Right lung (tissue), 5 donors: ENCODE results near the gene ERG28. TPM values are rescaled to one million over a fixed set of nuclear protein-coding genes. Genes with fewer than 3 reads are reported as not detected.

Experiments used
- DNase-seq, 2 donors: peaks; one replicate each; pipeline ENCODE4 v3.0.0-alpha.2; 2013
- polyA plus RNA-seq, 5 donors: library from polyadenylated mRNA; unstranded; fragments of 120-200 nt; gene quantifications; one replicate each; pipeline versions ENCODE4 v1.2.1 to v1.2.3, GENCODE V29; 2013; ENCODE audit warnings: inconsistent platforms in 1 of 5, low replicate concordance in 1 of 5; ENCODE audit not compliant: insufficient read length in 5 of 5, insufficient read depth in 1 of 5

ERG28 gene
- polyA plus RNA-seq, 5 donors, result 26.1 to 31.6 (median 28.3) TPM

DNA sequence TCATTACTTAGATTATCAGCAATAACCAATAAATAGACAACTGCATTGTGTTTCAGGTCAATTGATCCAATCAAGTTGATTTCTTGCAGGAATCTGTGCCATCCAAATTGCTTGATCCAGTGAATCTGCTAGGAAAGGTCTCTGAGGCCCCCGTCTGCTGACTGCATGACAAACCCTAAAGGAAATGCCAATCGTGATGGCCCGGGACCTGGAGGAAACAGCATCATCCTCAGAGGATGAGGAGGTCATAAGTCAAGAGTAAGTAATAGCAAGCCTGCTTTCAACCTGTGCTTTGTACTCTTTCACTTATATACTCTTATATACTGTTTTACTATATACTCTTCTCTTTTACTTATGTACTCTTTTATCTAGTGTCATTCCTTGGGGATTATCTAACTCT is 2.3 kb upstream of the ERG28 start:
- no peak for DNase-seq

GRCh38 chr14:75661499-75661814 is 781 bp upstream of the ERG28 start:
- no peak for DNase-seq

DNA sequence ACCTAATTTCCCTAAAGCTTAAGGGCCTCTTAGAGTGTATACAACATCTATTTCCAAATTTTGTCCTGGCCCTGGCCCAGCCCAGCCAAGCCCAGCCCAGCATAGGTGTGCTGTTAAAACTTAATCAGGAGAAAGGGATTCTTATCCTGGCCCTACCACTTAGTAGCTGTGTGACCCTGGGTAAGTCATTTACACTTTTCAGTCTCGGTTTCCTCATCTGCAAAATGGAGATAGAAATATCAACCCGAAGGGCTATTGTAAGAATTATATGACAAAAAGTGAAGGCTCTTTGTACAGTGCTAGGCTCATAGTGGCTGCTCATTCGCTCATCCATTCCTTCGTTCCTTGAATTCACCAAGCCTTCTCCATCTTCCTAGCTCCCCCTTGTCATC is 442 bp downstream of the ERG28 start:
- no peak for DNase-seq

- no peak for DNase-seq
These were observed 1.7 kb downstream of the ERG28 start for GRCh38 chr14:75658957-75659356.

DNA sequence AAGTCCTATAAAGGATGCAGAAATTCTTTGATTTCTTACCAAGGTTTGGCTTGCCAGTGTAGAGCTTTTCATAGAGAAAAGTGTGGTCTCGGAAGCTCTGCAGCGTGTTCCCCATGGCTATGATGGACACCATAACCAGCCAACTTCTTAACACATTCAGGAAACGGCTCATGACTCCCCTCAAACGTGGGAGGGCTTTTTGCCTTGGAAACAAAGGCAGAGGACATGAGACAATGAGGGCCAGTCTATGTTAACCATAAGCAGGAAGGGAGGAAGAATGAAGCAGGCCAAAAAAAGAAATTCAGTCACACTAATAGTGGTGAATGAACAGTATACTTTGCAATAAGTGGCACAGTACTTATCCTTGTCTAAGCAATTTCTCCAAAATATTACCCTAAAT is 3.3 kb downstream of the ERG28 start:
- DNase-seq, result no peak

DNA sequence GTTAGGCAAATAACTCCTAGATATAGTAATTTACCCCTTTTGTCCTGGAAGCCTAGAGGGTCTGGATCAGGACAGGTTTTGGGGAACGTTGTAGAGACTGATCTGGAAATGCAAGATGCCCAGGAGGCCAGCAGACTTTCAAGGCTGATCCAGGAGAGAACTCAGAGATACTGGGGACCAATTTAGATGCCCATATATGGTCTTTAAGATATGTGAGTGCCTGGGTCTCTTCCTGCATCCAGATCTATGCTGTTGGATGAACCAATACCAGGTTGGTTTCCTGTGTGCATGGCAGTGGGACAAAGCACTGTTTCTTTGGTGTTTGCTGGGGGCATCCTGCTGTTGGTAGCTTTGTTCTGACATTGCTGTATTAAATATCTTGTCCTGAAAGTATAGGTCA is 5.4 kb downstream of the ERG28 start:
- no peak for DNase-seq

- peak; percentile 52 to 66 for DNase-seq
These were observed 6.4 kb downstream of the ERG28 start for GRCh38 chr14:75654127-75654732.

DNA sequence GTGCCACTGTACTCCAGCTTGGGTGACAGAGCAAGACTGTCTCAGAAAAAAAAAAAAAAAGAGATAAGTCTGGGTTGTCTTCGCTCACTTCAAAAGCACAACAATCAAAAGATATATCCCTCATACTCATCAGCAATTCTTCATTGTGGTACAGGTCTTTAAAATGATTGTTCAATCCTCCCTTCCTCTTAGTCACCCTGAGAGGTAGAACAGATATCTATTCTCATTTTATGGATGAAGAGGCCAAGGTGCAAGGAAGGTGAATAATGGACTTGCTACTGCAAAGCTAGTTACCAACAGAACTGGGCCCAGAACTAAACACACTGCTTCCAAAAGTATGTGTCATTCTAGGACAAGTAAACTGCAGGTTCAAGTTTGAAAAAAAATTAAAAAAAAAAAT is 7.1 kb downstream of the ERG28 start:
- no peak for DNase-seq

- no peak for DNase-seq
These were observed 10.2 kb downstream of the ERG28 start for GRCh38 chr14:75650253-75651058.

GRCh38 chr14:75649773-75650172 is 10.9 kb downstream of the ERG28 start:
- DNase-seq, result no peak

- DNase-seq, result no peak
These were observed 11.3 kb downstream of the ERG28 start for GRCh38 chr14:75649337-75649736.

GRCh38 chr14:75648066-75648838 is 12.4 kb downstream of the ERG28 start:
- DNase-seq, result peak; percentile 45 to 69

GRCh38 chr14:75647640-75648039 is 13.0 kb downstream of the ERG28 start:
- DNase-seq, result no peak

- no peak for DNase-seq
These were observed 13.9 kb downstream of the ERG28 start for GRCh38 chr14:75646762-75647161.

- no peak for DNase-seq
These were observed 15.6 kb downstream of the ERG28 start for GRCh38 chr14:75645056-75645455.

- DNase-seq, result no peak
These were observed 16.7 kb downstream of the ERG28 start for GRCh38 chr14:75643985-75644384.

DNA sequence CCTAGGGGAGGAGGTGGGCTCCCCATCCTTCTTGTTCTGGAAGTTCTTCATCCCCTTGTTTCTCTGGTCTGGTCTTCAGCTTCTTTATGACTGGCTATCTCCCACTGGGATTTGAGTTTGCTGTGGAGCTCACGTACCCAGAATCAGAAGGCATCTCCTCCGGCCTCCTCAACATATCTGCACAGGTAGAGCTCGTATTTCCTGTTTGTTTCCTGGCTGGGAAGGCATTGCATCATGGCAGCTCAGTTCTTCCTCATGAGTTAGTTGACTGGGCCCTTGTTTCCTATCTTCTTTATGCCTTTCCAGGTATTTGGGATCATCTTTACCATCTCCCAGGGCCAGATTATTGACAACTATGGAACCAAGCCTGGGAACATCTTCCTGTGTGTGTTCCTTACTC is 19.8 kb downstream of the ERG28 start:
- DNase-seq, result no peak

- no peak for DNase-seq
These were observed 24.5 kb downstream of the ERG28 start for GRCh38 chr14:75636100-75636692.

- DNase-seq, result no peak
These were observed 25.8 kb downstream of the ERG28 start for GRCh38 chr14:75634848-75635247.

DNA sequence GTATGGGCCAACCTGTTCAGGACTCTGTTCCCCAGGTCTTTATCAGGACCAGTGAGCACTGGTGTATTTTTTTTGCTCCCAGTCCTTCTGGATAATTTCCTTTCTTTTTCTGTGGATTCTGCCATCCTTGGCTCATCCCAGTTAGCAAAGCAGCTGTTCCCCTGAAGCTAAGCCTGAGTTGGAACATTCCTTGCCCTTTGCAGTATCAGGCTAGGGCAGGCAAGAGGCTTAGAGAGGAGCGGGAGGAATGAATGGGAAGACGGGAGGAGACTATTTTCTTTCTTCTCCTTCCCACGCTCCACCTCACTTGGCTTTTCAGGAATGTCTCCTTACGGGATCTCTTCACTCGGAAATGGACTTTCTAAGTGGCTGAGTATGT is 29.2 kb downstream of the ERG28 start:
- no peak for DNase-seq

DNA sequence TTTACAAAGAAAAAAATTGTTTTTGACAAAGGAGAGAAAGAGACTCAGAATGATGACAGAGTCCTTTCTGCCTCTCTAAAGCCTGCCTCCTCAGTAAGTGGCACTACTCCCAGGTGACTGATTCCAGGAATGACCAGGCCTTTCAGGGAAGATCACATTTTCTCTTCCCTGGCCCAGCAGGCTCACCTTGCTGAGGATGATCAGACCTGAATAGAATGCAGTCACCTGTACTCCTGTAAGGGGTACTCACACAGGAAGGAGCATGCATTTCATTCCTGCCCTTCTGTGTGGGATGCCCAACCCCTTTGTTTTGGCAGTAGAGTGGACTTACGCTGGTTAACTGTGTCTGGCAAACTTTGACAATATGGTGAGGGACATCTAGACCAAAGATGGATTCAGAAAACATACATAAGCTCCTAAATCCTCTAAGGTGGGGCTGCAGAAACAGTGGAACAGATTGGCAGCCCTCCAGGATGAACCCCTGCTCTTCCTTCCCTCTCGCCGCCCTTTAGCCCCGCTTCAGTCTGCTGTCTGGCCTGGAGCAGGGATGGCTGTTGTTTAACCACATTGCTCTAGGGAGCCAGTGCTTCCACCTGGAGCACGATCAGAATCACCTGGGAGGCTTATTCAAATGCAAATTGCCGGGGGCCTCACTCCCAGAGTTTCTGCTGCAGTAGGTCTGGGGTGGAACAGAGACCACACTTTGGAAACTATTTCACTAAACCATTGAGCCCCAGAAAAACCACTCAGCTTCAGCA is 29.8 kb downstream of the ERG28 start:
- no peak for DNase-seq

GRCh38 chr14:75628816-75629215 is 31.9 kb downstream of the ERG28 start:
- no peak for DNase-seq
